Liver (tissue), 9 donors: ENCODE data around the gene CLCN1. TPM values are rescaled to one million over a fixed set of nuclear protein-coding genes. Genes with fewer than 3 reads are reported as not detected.

Experiments used
- DNase-seq: peaks from one replicate; pipeline ENCODE4 v3.0.0-alpha.2; 2017; ENCODE audit warnings: low spot score
- H3K27ac ChIP-seq, 2 donors: one replicate each; pipeline ENCODE4 v1.7.0; 2013; ENCODE audit warnings: inconsistent platforms in 2 of 2, low read length in 2 of 2, control low read depth in 1 of 2, low read depth in 1 of 2, mild to moderate bottlenecking in 1 of 2
- H3K27me3 ChIP-seq, 4 donors: one replicate each; pipeline versions ENCODE4 v1.6.1 to v1.7.0; 2013; ENCODE audit warnings: low read length in 3 of 4, inconsistent platforms in 1 of 4, mild to moderate bottlenecking in 1 of 4, moderate library complexity in 1 of 4; ENCODE audit not compliant: control insufficient read depth in 4 of 4, insufficient read depth in 4 of 4
- H3K36me3 ChIP-seq, 4 donors: one replicate each; pipeline versions ENCODE4 v1.6.1 to v1.7.0; 2013; ENCODE audit warnings: low read length in 3 of 4, mild to moderate bottlenecking in 3 of 4, low read depth in 1 of 4, moderate library complexity in 1 of 4; ENCODE audit not compliant: control insufficient read depth in 4 of 4, insufficient read depth in 3 of 4
- H3K4me1 ChIP-seq, 4 donors: one replicate each; pipeline versions ENCODE4 v1.6.1 to v1.7.0; 2013; ENCODE audit warnings: low read length in 3 of 4, mild to moderate bottlenecking in 3 of 4, moderate library complexity in 1 of 4; ENCODE audit not compliant: control insufficient read depth in 4 of 4, insufficient read depth in 4 of 4
- H3K4me3 ChIP-seq, 3 donors: one replicate each; pipeline versions ENCODE4 v1.6.1 to v1.7.0; 2013; ENCODE audit warnings: low read length in 3 of 3, control low read depth in 1 of 3, low read depth in 1 of 3, mild to moderate bottlenecking in 1 of 3
- H3K9ac ChIP-seq, 2 donors: one replicate each; pipeline ENCODE4 v1.7.0; 2013; ENCODE audit warnings: low read length in 2 of 2, mild to moderate bottlenecking in 2 of 2, moderate library complexity in 2 of 2, control low read depth in 1 of 2, low read depth in 1 of 2
- H3K9me3 ChIP-seq, 4 donors: one replicate each; pipeline versions ENCODE4 v1.6.1 to v1.7.0; 2013; ENCODE audit warnings: low read length in 3 of 4; ENCODE audit not compliant: control insufficient read depth in 4 of 4
- ATF3 ChIP-seq: IDR thresholded peaks from 2 replicates; pipeline ENCODE4 v1.6.1; 2016; ENCODE audit warnings: antibody characterized with exemption
- EGR1 ChIP-seq, 2 donors: IDR thresholded peaks; 2 replicates each; pipeline ENCODE4 v1.6.1; 2016 to 2018; ENCODE audit warnings: antibody characterized with exemption in 2 of 2, low read depth in 2 of 2
- GABPA ChIP-seq, 2 donors: IDR thresholded peaks in 1 of 2; conservative IDR thresholded peaks in 1 of 2; 2 replicates each; pipeline ENCODE4 v1.6.1; 2016; ENCODE audit warnings: antibody characterized with exemption in 2 of 2, mild to moderate bottlenecking in 1 of 2, moderate library complexity in 1 of 2
- JUND ChIP-seq, 2 donors: IDR thresholded peaks; 2 replicates each; pipeline ENCODE4 v1.6.1; 2016; ENCODE audit warnings: antibody characterized with exemption in 2 of 2
- NR2F2 ChIP-seq: IDR thresholded peaks from 2 replicates; pipeline ENCODE4 v1.6.1; 2016; ENCODE audit warnings: antibody characterized with exemption
- REST ChIP-seq: IDR thresholded peaks from 2 replicates; pipeline ENCODE4 v1.6.1; 2016; ENCODE audit warnings: antibody characterized with exemption, mild to moderate bottlenecking
- RXRA ChIP-seq, 2 donors: IDR thresholded peaks; 2 replicates each; pipeline ENCODE4 v1.6.1; 2017 to 2018; ENCODE audit warnings: antibody characterized with exemption in 2 of 2, mild to moderate bottlenecking in 1 of 2
- YY1 ChIP-seq: IDR thresholded peaks from 2 replicates; pipeline ENCODE4 v1.6.1; 2016; ENCODE audit warnings: antibody characterized with exemption, mild to moderate bottlenecking
- WGBS: extraction: QIAGEN DNeasy Blood & Tissue Kit; methylation state at CpG from one replicate; pipeline ENCODE4 v1.1.7; 2013; 5-methylcytosine and 5-hydroxymethylcytosine counted together
- polyA plus RNA-seq, 2 donors: library from polyadenylated mRNA; stranded (reverse) in 1 of 2; unstranded in 1 of 2; fragments of 200-250 nt in 1 of 2; fragments of >200 nt in 1 of 2; fragmentation: Nextera tagmentation in 1 of 2; extraction: Ambion mirVana in 1 of 2; gene quantifications; one replicate each; pipeline versions ENCODE4 v1.2.1 to v1.2.3, GENCODE V29; 2013 to 2015
- total RNA-seq, 2 donors: library from RNA; depleted of rRNA; stranded (reverse); fragments of >200 nt; gene quantifications; one replicate each; pipeline ENCODE4 v1.2.3, GENCODE V29; 2014
- TF ChIP-seq, protein P1 (sequence below): fragments of 150-350 bp; IDR thresholded peaks from 2 replicates; pipeline ENCODE4 v1.5.1; 2017; ENCODE audit warnings: improper control_type of control experiment, low read depth, low read length; ENCODE audit not compliant: missing input control
- TF ChIP-seq, protein P2 (sequence below): IDR thresholded peaks from 2 replicates; pipeline ENCODE4 v1.6.1; 2016; ENCODE audit warnings: antibody characterized with exemption
- donor health status: healthy.
- donor health status: healthy.
- donor health status: healthy.
- donor health status: healthy.
- donor health status: healthy.

Gene CLCN1
- total and polyA plus RNA-seq, 4 donors: 0.01 to 0.08 TPM; not detected in 2

DNA sequence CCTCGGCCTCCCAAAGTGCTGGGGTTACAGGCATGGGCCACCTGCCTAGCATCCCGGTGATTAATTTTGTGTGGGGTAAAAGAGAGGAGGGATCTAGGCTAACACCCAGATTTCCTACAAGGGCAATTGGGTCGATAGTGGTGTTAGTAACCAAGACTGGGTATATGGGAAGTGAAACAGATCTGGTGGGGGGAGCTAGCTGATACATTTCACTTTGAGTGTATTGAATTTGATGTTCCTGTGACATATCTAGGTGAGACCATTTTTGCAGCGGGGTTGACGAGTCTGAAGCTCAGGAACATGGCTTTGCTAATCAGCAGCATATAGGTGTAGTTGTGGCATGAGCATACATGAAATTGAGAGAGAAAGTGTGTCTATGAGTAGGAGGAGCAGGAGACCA is 12.0 kb downstream of the CLCN1 start (continued):
- TF ChIP-seq, protein P1, sequence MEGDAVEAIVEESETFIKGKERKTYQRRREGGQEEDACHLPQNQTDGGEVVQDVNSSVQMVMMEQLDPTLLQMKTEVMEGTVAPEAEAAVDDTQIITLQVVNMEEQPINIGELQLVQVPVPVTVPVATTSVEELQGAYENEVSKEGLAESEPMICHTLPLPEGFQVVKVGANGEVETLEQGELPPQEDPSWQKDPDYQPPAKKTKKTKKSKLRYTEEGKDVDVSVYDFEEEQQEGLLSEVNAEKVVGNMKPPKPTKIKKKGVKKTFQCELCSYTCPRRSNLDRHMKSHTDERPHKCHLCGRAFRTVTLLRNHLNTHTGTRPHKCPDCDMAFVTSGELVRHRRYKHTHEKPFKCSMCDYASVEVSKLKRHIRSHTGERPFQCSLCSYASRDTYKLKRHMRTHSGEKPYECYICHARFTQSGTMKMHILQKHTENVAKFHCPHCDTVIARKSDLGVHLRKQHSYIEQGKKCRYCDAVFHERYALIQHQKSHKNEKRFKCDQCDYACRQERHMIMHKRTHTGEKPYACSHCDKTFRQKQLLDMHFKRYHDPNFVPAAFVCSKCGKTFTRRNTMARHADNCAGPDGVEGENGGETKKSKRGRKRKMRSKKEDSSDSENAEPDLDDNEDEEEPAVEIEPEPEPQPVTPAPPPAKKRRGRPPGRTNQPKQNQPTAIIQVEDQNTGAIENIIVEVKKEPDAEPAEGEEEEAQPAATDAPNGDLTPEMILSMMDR: no peak

- H3K36me3 ChIP-seq: no peaks in the 10 kb centered on the region
- TF ChIP-seq GABPA (IDR thresholded peaks at IDR 0.05 in 1 of 2, conservative IDR thresholded peaks at IDR 0.05 in 1 of 2) (no peak), YY1 (no peak), EGR1 (IDR thresholded peaks at IDR 0.05; ENCODE audit: low read depth in 2 of 2) (no peak), RXRA (IDR thresholded peaks at IDR 0.05) (no peak), REST (no peak), JUND (IDR thresholded peaks at IDR 0.05) (no peak), NR2F2 (no peak), ATF3 (no peak)
- TF ChIP-seq, protein P2, sequence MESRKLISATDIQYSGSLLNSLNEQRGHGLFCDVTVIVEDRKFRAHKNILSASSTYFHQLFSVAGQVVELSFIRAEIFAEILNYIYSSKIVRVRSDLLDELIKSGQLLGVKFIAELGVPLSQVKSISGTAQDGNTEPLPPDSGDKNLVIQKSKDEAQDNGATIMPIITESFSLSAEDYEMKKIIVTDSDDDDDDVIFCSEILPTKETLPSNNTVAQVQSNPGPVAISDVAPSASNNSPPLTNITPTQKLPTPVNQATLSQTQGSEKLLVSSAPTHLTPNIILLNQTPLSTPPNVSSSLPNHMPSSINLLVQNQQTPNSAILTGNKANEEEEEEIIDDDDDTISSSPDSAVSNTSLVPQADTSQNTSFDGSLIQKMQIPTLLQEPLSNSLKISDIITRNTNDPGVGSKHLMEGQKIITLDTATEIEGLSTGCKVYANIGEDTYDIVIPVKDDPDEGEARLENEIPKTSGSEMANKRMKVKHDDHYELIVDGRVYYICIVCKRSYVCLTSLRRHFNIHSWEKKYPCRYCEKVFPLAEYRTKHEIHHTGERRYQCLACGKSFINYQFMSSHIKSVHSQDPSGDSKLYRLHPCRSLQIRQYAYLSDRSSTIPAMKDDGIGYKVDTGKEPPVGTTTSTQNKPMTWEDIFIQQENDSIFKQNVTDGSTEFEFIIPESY: no peak
- TF ChIP-seq, protein P1: no peak
These were observed 13.7 kb downstream of the CLCN1 start for GRCh38 chr7:143329471-143330170.

More at GRCh38 chr7:143329471-143330170, 13.7 kb downstream of the CLCN1 start:
- H3K4me1 ChIP-seq: no peaks in the 10 kb centered on the region
- no peaks in the 10 kb centered on the region for H3K9me3 ChIP-seq
- H3K27me3 ChIP-seq: no peaks in the 10 kb centered on the region
- no peak overlapping the region for H3K9ac ChIP-seq
- H3K27ac ChIP-seq: no peak overlapping the region
- H3K4me3 ChIP-seq: no peak overlapping the region
- DNase-seq: no peak
- 85% methylated on average over 10 of the region's 10 CpGs for WGBS
